ENCODE results near the gene HDLBP. TPM values are rescaled to one million over a fixed set of nuclear protein-coding genes. Genes with fewer than 3 reads are reported as not detected.

HDLBP gene
- total and polyA plus RNA-seq, 10 of the 15 experiments (the other 5 are each of a cell fraction or from before 2014, with no cell fraction given) = 19.5 to 383 (median 249) TPM

GRCh38 chr2:241304039-241304670 lies 11.3 kb downstream of the HDLBP start:
- Histone ChIP-seq H4K20me1 (ENCODE audit: control insufficient read depth, insufficient read depth) (no peaks in the 10 kb centered on the region), H3K27me3 (replicated peaks in 1 of 2; ENCODE audit: control insufficient read depth in 2 of 2, insufficient read depth in 2 of 2, low read length in 1 of 2) (no peaks in the 10 kb centered on the region), H3K79me2 (ENCODE audit: control insufficient read depth, insufficient read depth, low read length) (peaks cover 90% of the 10 kb centered on the region), H2AFZ (ENCODE audit: control insufficient read depth, low read depth, low read length) (no peak overlapping the region), H3K4me2 (ENCODE audit: control insufficient read depth, insufficient read depth) (no peak overlapping the region), H3K9ac (ENCODE audit: control insufficient read depth, insufficient read depth, low read length) (no peak overlapping the region), H3K36me3 (ENCODE audit: control insufficient read depth in 2 of 2, insufficient read depth in 2 of 2, low read length in 1 of 2) (0 out of 4 replicates have a peak, but pooled peaks cover 0 to 3% of the 10 kb centered on the region in 2 experiments), H3K4me1 (ENCODE audit: control insufficient read depth, insufficient read depth, low read length) (peaks cover 25% of the 10 kb centered on the region), H3K27ac (ENCODE audit: control insufficient read depth, insufficient read depth) (peak overlapping the region; percentile 67; the same call in 1 of the 2 replicates), H3K9me3 (replicated peaks; ENCODE audit: control insufficient read depth, insufficient read depth, low read length) (no peaks in the 10 kb centered on the region), H3K4me3 (no peak overlapping the region)
- ChIA-PET CTCF (interaction anchor here (1.4 to 2.5 kb wide), 2 partner anchors 10 kb away, joined by 3 to 13 read pairs; no protein-coding TSS in a partner anchor), SMC1A (ENCODE audit: uncharacterized antibody, unreplicated experiment) (interaction anchor here (0.6 to 6.6 kb wide), 8 partner anchors 8 to 87 kb away, joined by 3 to 33 read pairs (median 3); partner anchors contain the start of genes HDLBP and SEPTIN2), RAD21 (ENCODE audit: unreplicated experiment) (interaction anchor here (2.4 kb wide), 1 partner anchor 10 kb away, joined by 11 read pairs; no protein-coding TSS in a partner anchor), POLR2A (interaction anchor here (1.3 to 3.3 kb wide), 3 partner anchors 8 to 11 kb away, joined by 4 to 20 read pairs (median 6); partner anchors contain the start of genes HDLBP and SEPTIN2)
- FAIRE-seq = no peak
- no peak for ATAC-seq
- WGBS (ENCODE audit: insufficient coverage, insufficient replicate concordance, low lambda C conversion rate, missing lambda C conversion rate) = 99% methylated on average over 5 of the region's 5 CpGs
- intact Hi-C loops (cut with micrococcal nuclease; ENCODE audit: unreplicated experiment) = loop anchor here (2.0 kb wide), 1 partner anchor 31 kb away; no protein-coding TSS in a partner anchor
- in situ Hi-C loops (cut with MboI) = no loop called here
- DNase-seq (ENCODE audit: low read depth, low spot score) = no peak
- BruUV-seq (replicated peaks) = no TSS peak
- no peak for TF ChIP-seq GABPA (IDR thresholded peaks at IDR 0.05; ENCODE audit: low read depth)
- TF ChIP-seq CTCF (IDR thresholded peaks at IDR 0.05 in 2 of 3, conservative IDR thresholded peaks at IDR 0.05 in 1 of 3; ENCODE audit: control insufficient read depth in 2 of 3, extremely low read depth in 1 of 3, insufficient read depth in 1 of 3, low read depth in 3 of 3, low read length in 3 of 3) = no peak
- TF ChIP-seq ZBTB40 (IDR thresholded peaks at IDR 0.05; ENCODE audit: borderline replicate concordance) = no peak
- no peak for TF ChIP-seq RB1 (IDR thresholded peaks at IDR 0.05; ENCODE audit: borderline replicate concordance)
- TF ChIP-seq POU2F2 (IDR thresholded peaks at IDR 0.05; ENCODE audit: borderline replicate concordance, low read depth, low read length) = no peak
- no peak for TF ChIP-seq POLR2A (IDR thresholded peaks at IDR 0.05; ENCODE audit: low read depth, low read length)
- TF ChIP-seq ZNF207 (IDR thresholded peaks at IDR 0.05; ENCODE audit: borderline replicate concordance) = no peak
- TF ChIP-seq, protein P1, sequence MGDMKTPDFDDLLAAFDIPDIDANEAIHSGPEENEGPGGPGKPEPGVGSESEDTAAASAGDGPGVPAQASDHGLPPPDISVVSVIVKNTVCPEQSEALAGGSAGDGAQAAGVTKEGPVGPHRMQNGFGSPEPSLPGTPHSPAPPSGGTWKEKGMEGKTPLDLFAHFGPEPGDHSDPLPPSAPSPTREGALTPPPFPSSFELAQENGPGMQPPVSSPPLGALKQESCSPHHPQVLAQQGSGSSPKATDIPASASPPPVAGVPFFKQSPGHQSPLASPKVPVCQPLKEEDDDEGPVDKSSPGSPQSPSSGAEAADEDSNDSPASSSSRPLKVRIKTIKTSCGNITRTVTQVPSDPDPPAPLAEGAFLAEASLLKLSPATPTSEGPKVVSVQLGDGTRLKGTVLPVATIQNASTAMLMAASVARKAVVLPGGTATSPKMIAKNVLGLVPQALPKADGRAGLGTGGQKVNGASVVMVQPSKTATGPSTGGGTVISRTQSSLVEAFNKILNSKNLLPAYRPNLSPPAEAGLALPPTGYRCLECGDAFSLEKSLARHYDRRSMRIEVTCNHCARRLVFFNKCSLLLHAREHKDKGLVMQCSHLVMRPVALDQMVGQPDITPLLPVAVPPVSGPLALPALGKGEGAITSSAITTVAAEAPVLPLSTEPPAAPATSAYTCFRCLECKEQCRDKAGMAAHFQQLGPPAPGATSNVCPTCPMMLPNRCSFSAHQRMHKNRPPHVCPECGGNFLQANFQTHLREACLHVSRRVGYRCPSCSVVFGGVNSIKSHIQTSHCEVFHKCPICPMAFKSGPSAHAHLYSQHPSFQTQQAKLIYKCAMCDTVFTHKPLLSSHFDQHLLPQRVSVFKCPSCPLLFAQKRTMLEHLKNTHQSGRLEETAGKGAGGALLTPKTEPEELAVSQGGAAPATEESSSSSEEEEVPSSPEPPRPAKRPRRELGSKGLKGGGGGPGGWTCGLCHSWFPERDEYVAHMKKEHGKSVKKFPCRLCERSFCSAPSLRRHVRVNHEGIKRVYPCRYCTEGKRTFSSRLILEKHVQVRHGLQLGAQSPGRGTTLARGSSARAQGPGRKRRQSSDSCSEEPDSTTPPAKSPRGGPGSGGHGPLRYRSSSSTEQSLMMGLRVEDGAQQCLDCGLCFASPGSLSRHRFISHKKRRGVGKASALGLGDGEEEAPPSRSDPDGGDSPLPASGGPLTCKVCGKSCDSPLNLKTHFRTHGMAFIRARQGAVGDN (IDR thresholded peaks at IDR 0.05) = no peak
- TF ChIP-seq CREM (IDR thresholded peaks at IDR 0.05; ENCODE audit: low read depth) = no peak
- TF ChIP-seq ZNF274 (IDR thresholded peaks at IDR 0.05; ENCODE audit: insufficient read depth, insufficient read length) = no peak

Measured in GM12878 (cell line).